H1 (cell line): ENCODE results near the gene LIPT2. TPM values are rescaled to one million over a fixed set of nuclear protein-coding genes. Genes with fewer than 3 reads are reported as not detected.

Experiments
- CBX8 ChIP-seq: fragments of 300-800, 300-1000 bp; sonication (generic); IDR thresholded peaks from 2 replicates; pipeline ENCODE4 v1.7.1; 2016; ENCODE audit warnings: low read depth, low read length, borderline replicate concordance
- polyA plus RNA-seq, 7 experiments: library from polyadenylated mRNA; depleted of rRNA in 3 of 7; stranded (reverse) in 5 of 7; unstranded in 2 of 7; fragments of >200 nt in 5 of 7; fragments of 200-250 nt in 2 of 7; gene quantifications; 1 replicate in 5 of 7; 2 replicates in 1 of 7; 4 replicates in 1 of 7; pipeline versions ENCODE4 v1.2.1 to v1.2.3, GENCODE V29; 2011 to 2013; ENCODE audit warnings: missing spikeins in 2 of 7, mixed read lengths in 2 of 7
- total RNA-seq: library from RNA; stranded (reverse); fragmentation: NEBNext Ultra II Directional; extraction: Animal tissue kit (Norgen Biotek cat#: 25700); gene quantifications from 2 replicates; pipeline ENCODE4 v1.2.1, GENCODE V29; 2021

Gene LIPT2
- total and polyA plus RNA-seq, 2 of the 8 experiments (the other 6 are each of a cell fraction or from before 2014, with no cell fraction given) = 6.4 to 16.7 TPM

DNA sequence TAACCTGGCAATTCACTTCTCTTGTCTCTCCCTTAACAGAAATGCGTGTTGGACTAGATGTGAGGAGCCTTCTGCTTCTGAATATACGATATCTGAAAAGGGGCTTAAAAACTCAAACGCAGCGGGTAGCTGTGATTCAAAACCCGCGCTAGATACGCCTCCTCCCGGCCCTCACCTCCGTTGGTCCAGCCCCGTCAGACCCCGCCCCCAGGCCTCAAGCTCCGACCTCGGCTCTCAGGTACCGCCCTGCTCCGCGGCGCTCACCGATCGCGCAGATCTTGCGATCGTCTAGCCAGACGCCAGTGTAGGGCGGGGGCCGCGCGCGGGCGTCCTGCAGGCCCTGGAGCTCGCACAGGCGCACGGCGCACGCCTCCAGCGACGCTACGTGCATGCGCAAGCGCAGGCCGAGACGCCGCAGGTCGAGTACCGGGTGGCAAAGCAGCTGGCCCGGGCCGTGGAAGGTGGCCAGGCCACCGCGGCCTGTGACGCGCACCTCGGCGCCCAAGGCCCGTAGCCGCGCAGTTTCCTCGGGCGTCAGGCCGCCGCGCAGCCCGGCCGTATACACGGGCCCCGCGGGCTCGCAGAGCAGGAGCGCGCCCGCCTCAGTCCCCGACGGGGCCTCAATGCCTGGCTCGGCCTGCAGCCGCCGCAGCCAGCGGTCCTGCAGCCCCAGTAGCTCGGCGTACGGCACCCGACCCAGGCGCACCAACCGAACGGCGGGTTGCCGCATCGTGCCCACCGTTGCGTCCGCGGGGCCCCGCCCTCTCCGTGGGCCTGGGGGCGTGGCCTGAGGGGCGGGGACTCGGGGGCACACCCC, at the start of gene LIPT2 (continued):
- no peak for TF ChIP-seq CBX8
